ENCODE results near the gene EXOSC2.

Gene EXOSC2

DNA sequence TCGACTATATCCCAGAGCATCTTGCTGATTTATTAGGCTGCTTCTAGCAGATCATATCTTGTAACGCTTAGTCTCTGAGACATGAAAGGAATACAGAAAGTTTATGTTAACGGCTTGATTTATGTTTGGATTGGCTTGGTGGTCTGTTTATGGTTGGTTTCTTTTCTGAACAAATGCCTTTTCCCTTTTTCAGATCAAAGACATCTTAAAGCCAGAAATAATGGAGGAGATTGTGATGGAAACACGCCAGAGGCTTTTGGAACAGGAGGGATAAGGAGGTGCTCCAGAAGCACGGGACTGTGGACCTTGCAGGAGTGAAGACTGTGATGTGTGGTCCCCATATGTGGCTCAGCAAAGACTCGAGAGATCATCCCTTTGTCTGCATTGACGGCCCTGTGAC, 9.9 kb downstream of the EXOSC2 start:
- DNase-seq (ENCODE audit: low read depth) = no peak
- TF ChIP-seq, protein P1, sequence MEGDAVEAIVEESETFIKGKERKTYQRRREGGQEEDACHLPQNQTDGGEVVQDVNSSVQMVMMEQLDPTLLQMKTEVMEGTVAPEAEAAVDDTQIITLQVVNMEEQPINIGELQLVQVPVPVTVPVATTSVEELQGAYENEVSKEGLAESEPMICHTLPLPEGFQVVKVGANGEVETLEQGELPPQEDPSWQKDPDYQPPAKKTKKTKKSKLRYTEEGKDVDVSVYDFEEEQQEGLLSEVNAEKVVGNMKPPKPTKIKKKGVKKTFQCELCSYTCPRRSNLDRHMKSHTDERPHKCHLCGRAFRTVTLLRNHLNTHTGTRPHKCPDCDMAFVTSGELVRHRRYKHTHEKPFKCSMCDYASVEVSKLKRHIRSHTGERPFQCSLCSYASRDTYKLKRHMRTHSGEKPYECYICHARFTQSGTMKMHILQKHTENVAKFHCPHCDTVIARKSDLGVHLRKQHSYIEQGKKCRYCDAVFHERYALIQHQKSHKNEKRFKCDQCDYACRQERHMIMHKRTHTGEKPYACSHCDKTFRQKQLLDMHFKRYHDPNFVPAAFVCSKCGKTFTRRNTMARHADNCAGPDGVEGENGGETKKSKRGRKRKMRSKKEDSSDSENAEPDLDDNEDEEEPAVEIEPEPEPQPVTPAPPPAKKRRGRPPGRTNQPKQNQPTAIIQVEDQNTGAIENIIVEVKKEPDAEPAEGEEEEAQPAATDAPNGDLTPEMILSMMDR (IDR thresholded peaks at IDR 0.05; ENCODE audit: low read depth, low read length, missing control alignments) = no peak
- in situ Hi-C loops (cut with HindIII; ENCODE audit: low sequenced_read_pairs) = no loop called here
- no peak overlapping the region for H3K4me3 ChIP-seq (ENCODE audit: low read depth, low read length)

DNA sequence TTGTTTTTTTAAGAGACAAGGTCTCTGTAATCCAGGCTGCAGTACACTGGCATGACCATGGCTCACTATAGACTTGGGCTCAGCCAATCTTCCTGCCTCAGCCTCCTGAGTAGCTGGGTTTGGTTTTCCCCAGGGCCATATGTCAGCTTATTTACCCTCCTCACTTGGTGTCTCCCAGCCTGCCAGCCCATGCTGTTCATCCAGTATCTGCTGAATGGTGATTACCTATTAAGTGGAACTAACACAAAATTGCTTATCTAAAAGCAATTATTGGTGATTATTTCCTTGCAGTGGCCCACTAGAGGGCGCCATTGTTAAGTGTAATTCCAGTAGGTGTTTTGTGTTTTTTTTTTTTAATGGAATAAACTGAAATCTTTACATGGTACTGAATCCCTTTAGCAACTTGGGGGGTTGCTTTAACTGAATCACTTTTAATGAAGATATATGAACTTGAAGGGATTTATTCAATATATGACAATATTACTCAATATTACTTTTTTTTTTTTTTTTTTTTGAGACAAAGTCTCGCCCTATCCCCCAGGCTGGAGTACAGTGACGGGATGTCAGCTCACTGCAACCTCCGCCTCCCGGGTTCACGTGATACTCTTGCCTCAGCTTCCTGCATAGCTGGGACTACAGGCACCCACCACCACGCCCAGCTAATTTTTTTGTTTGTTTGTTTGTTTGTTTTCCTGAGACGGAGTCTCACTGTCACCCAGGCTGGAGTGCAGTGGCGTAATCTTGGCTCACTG, 13.8 kb downstream of the EXOSC2 start:
- in situ Hi-C loops (cut with HindIII; ENCODE audit: low sequenced_read_pairs) = no loop called here
- no peak overlapping the region for H3K4me3 ChIP-seq (ENCODE audit: low read depth, low read length)
- TF ChIP-seq, protein P1 (IDR thresholded peaks at IDR 0.05; ENCODE audit: low read depth, low read length, missing control alignments) = peak; percentile 55
- peak; percentile 65 for DNase-seq (ENCODE audit: low read depth)

DNA sequence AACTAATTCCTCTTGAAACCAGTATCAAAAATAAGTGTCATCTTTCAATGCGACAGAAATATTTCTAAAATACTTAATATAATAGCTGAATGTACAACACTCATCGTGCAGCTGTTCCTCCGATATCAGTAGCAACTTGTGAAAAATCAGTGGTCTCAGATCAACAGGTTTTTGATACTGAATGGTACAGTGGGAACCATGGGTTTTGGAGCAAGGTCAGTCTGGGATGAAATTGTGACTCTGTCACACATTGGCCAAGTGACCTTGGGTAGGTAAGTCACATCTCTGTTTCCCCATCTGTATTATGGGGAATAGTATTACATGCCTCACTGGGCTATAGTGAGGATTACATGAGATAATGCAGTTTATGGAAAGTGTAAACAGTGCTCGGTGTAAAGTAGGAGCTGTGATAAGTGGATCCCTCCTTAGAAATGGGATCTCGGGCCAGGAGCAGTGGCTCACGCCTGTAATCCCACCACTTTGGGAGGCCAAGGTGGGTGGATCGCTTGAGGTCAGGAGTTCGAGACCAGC, 17.3 kb downstream of the EXOSC2 start:
- no peak overlapping the region for H3K4me3 ChIP-seq (ENCODE audit: low read depth, low read length)
- TF ChIP-seq, protein P1 (IDR thresholded peaks at IDR 0.05; ENCODE audit: low read depth, low read length, missing control alignments) = no peak
- no peak for DNase-seq (ENCODE audit: low read depth)
- in situ Hi-C loops (cut with HindIII; ENCODE audit: low sequenced_read_pairs) = no loop called here

DNA sequence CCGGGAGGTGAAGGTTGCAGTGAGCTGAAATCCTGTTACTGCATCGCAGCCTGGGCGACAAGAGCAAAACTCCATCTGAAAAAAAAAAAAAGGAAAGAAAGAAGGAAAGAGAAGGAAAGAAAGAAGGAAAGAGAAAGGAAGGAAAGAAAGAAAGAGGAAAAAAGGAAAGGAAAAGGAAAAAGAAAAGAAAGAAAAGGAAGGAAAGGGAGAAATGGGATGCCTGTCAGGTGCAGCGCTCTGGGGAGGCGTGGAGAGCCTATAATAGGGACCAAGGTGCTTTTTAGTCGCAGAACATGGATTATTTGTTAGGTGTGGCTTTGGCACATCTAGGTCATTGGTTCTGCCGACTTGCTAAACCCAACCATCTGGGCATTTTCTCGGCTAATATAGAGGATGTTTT, 17.9 kb downstream of the EXOSC2 start:
- H3K4me3 ChIP-seq (ENCODE audit: low read depth, low read length) = no peak overlapping the region
- TF ChIP-seq, protein P1 (IDR thresholded peaks at IDR 0.05; ENCODE audit: low read depth, low read length, missing control alignments) = no peak
- in situ Hi-C loops (cut with HindIII; ENCODE audit: low sequenced_read_pairs) = no loop called here
- no peak for DNase-seq (ENCODE audit: low read depth)

DNA sequence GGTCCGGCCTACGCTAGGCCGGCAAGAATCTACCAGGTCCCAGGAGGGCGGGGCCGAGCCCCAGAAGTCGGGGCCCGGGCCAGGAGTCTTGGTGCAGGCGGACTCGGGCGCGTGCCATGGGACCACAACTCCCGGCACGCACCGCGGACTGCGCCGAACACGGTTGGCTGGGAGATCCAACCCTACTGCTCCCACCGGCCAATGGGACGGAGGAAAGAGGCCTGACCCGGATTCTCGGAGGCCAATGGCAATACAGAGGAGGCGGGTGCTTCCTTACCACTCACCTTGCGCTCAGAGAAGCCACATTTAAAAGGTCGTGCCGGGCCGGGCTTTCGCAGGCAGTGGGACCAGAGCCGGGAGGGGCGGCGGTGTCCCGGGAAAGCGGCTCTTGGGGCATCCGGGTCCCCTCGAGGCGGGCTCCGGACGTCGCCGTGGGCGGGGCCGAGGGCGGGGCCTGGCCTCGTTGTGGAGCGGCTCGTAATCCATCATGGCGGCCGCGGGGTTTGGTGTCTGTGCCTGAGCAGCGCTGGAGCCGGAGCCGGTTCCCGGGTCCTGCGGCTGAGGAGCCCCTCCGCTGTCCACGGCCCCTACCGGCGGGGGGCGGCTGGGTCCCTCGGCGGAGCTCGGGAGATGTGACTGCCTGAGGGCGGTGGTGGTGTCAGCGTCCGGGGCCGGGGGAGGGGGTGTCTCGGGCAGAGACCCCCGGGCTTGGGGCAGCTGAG, 19.1 kb downstream of the EXOSC2 start:
- in situ Hi-C loops (cut with HindIII; ENCODE audit: low sequenced_read_pairs) = no loop called here

DNA sequence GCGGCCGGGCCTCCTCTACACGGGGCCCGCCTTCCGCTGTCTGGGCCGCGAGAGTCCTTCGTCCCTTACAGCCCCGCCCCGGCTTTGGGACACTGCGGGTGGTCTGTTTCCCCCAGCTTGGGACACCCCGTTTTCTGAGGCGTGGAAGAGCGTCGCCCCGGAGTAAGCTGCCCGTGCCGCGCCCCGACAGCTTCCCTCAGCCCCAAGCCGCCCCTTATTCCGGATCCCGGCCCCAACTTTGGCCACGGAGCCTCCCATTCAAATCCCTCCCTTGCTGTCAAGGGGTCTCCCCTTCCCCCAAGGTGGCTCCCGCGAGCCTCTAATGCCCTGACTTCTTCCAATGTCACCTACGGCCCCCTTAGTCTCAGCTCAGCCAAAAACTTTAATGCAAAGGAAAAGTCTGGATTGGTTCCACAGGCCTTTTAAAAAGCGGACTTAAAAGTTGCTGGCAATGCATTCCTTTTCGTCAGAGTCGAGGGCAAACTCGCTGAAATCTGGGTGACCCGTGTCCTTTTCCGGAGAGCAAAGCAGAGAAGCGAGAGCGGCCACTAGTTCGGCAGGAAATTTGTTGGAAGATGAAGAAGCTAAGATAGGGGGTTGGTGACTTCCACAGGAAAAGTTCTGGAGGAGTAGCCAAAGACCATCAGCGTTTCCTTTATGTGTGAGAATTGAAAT, 19.8 kb downstream of the EXOSC2 start:
- H3K4me3 ChIP-seq (ENCODE audit: low read depth, low read length) = peak overlapping the region; percentile 89
- DNase-seq (ENCODE audit: low read depth) = no peak
- TF ChIP-seq, protein P1 (IDR thresholded peaks at IDR 0.05; ENCODE audit: low read depth, low read length, missing control alignments) = no peak
- in situ Hi-C loops (cut with HindIII; ENCODE audit: low sequenced_read_pairs) = no loop called here

More for the DNA sequence above, 19.1 kb downstream of the EXOSC2 start:
- H3K4me3 ChIP-seq (ENCODE audit: low read depth, low read length) = peak overlapping the region; percentile 89
- TF ChIP-seq, protein P1 (IDR thresholded peaks at IDR 0.05; ENCODE audit: low read depth, low read length, missing control alignments) = no peak
- peak; percentile 98 for DNase-seq (ENCODE audit: low read depth)
